CD4-positive, alpha-beta T cell treated with Interleukin-4 for 4 hours (primary cell): ENCODE measurements around the gene AASS.
"Not testable (repeated sequence)": the region's sequence is repeated elsewhere in the genome, so short reads cannot be mapped to it uniquely, and the experiment has no call there.

Experiments
- DNase-seq: peaks from one replicate; pipeline ENCODE4 v3.0.0-alpha.2; 2020

The AASS gene

GRCh38 chr7:122143751-122144711 lies at the start of gene AASS:
TSS of gene AASS (minus strand) at chr7:122144249. CDS start at chr7:122133726, 10,523 bp downstream.
- peak; percentile 70 for DNase-seq

DNA sequence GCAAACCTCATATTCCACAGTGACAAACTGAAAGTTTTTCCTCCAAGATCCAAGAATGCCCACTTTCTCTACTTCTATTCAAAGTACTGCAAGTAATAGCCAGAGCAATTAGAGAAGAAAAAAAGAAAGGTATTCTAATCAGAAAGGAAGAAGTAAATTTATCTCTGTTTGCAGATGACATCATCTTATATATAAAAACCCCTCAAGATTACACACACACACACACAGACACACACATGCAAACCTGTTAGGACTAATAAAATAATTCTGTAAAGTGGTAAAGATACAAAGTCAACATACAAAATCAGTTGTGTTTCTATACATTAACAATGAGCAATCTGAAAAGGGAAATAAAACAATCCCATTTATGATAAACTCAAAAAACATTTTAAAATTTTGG lies 44.7 kb upstream of the AASS start:
- DNase-seq = no peak

GRCh38 chr7:122183106-122183505 lies 39.1 kb upstream of the AASS start:
- no peak for DNase-seq

DNA sequence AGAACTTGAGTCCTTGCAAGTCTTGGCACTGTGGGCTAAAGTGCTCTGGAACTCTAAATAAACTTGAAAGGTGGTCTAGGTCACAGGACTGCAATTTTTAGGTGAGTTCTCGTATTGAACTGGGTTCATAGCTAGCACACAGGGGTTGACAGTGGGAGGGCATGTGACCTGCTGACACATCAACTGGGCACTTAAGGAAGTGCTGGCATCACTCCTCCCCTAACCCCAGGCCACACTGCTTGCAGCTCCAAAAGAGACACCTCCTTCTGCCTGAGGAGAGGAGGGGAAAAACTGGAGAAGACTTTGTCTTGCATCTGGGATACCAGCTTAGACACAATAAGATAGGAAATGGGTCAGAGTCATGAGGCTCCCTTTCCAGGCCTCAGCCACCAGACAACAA lies 38.0 kb upstream of the AASS start:
- DNase-seq = no peak

GRCh38 chr7:122172144-122172543 lies 28.1 kb upstream of the AASS start:
- DNase-seq = not testable (repeated sequence)

DNA sequence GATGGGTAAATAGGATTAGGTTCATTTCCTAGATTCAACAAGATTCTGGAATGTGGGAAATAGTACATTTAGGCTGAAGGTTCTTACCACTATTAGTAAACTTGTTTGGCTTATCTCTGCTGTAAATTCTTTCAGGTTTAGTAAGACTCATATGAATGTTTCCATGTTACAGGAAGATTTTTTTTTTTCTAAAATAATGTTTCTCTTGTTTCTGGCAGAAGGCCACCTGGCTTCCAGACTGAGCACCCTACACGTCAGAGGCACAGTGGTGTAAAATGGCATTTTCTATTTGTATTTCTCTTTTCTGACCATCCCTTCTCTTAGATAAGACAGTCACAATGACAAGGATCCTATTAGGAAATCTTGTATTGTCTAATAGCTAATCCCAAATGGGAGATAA lies 22.7 kb upstream of the AASS start:
- DNase-seq = no peak

GRCh38 chr7:122166275-122166674 lies 22.2 kb upstream of the AASS start:
- no peak for DNase-seq

- DNase-seq = no peak
Observed at GRCh38 chr7:122161628-122162027, 17.6 kb upstream of the AASS start.

GRCh38 chr7:122155566-122155965 lies 11.5 kb upstream of the AASS start:
- DNase-seq = no peak

DNA sequence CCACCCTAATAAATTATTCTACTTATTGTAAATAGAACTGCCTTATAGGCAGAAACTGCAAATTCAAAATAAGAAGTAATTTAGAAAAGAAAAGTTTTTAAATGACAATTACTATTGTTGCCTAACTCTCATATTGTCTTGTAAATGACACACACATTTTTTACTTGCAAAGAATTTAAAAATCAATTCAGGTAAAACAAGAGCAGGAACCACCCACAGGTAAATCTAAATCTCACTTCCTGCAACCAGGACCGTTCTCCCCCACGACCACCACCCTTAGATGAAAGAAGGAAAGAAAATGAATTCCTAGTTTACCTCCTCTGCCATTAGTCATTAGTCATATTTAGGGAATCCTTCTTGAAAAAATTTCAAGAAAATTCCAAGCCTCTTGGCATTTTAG lies 4.8 kb upstream of the AASS start:
- DNase-seq = no peak

GRCh38 chr7:122148081-122148480 lies 4.0 kb upstream of the AASS start:
- no peak for DNase-seq

- DNase-seq = no peak
Observed at GRCh38 chr7:122145937-122146645, 2.0 kb upstream of the AASS start.

- DNase-seq = no peak
Observed at GRCh38 chr7:122143376-122143750, 686 bp downstream of the AASS start.

DNA sequence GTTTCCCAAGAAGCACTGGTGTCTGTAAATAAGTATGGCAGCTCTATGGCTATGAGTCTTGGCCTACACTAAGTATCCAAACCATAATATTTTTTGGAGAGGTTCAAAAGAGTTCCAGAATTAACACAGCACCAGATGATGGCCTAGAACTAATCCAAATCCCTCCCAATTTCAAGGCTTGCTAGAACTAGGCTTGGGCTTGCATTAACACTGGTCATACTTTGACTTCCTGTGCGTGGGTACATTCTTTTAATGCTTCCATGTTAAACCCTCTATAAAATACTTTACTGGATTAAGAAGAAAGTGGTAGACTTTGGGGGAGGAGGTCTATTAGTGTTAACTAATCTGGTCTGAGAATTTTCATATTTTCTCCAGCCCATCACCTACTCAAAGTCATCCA lies 3.1 kb downstream of the AASS start:
- DNase-seq = no peak

DNA sequence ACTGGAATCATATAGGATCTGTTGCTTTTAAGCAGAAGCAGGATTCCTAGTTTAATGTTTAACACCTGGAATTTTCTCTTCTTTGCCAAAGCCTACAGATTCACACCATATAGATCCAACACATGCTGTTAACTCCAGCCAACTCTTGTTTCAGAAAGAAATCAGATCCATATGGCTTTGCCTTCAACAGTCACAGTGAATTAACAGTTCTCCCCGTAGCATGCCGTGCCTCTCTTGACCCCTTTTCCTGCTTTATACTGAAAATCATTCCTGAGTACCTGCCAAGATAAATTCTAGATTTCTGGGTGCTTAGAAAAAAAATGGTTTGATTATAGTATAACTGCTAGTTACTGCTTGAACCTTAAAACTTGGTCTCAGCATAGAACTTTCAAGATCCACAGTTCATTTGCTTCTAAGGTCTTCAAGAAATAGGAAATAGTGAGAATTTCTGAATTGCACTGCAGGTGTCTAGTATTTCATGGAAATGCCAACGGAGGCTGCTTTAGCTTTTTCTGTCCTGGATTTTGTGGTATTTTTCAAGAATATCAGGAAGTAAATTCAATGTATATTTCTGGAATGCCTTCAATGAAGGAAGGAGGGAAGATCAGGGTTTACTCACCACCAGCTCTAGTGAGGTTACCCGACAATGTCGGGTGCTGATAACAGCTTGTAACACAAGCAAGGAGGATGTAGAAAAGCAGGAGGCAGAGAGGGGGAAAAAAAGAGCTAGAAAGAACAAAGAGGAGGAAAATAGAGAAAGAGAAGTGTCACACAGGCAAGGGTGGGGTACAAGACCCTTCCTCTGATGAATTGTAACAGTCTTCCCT lies 6.6 kb downstream of the AASS start:
- no peak for DNase-seq

- DNase-seq = no peak
Observed at GRCh38 chr7:122136639-122137245, 7.3 kb downstream of the AASS start.

DNA sequence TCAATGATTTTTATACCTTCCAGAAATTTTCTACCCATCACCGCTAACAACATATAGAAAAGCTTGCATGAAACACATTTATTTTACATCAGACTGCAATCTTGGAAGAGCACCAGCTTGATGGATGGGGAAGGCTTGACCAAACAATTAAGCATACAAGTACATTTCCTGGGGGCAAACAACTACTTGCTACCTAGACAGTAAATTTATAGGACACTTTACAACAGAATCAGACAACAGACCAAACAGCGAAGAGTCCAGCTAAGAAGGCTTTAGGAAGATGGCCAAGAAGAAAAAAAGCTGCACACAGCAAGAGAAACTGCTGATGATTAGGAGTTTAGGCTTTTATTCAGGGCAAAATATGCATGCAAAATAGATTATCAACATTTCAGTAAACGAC lies 8.0 kb downstream of the AASS start:
- DNase-seq = no peak

DNA sequence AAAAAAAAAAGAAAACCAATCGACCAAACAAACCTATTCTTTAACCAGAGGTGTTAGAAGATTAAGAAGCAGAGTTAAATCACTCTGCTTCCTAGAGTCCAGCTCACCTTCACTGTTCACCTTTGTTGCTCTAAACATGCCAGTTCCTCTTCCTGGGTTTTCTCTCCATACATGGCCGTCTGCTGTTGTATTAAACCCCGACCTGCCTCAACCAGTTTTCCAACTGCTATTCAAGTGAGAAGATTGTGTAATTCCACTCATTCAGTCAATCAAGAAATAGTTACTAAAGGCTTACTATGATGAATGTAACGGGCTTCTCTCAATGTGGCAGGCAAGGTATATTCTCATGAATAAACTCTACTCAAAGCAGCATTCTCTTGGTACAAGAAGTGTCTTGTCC lies 8.8 kb downstream of the AASS start:
- DNase-seq = no peak

GRCh38 chr7:122134793-122135192 lies 9.3 kb downstream of the AASS start:
- not testable (repeated sequence) for DNase-seq

GRCh38 chr7:122133477-122133876 lies 10.6 kb downstream of the AASS start:
- no peak for DNase-seq

- DNase-seq = no peak
Observed at GRCh38 chr7:122132341-122132740, 11.7 kb downstream of the AASS start.

DNA sequence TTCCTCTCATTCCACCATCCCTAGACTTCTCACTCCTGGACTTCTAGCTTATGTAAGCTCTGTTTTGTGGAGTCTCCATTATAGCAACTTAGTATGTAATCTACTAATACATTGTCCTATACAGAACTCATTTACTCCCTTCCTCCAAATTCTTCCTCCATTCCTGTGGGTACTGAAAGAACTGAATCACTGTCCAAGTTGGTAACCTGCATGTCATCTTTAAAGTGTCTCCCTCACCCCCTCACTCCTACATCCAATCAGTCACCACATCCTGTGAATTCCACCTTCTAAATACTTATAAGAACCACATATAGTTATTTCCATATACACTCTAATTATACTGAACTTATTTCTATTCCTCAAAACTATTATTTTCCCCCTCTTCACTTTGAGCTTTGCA lies 20.3 kb downstream of the AASS start:
- no peak for DNase-seq

DNA sequence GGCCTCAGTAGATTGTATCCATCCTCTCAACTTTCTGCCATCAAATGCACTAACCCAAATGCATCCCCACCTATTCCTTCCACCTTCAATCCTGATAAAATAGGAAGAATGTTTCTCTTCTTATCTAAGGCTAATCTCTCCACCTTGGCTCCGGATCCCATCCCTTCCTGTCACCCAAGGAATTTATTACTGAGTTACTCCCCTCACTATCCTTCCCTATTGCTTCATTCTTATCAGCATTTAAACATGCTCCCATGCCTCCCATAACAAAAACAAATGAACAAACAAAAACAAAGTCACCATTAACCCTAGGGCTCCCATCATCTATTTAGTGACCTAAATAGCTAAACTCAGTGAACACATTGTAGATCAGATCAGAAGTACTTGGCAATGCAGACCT lies 25.3 kb downstream of the AASS start:
- no peak for DNase-seq
